NCI-H69 (cell line): ENCODE measurements around the gene NRP1.
A peak's percentile ranks its signal among the peaks of the same experiment; 100 is the strongest.
"Not testable (repeated sequence)": the region's sequence is repeated elsewhere in the genome, so short reads cannot be mapped to it uniquely, and the experiment has no call there.

Experiments
- DNase-seq: peaks from one replicate; lab custom pipeline; 2025; lab: John Stamatoyannopoulos, UW

NRP1 gene

DNA sequence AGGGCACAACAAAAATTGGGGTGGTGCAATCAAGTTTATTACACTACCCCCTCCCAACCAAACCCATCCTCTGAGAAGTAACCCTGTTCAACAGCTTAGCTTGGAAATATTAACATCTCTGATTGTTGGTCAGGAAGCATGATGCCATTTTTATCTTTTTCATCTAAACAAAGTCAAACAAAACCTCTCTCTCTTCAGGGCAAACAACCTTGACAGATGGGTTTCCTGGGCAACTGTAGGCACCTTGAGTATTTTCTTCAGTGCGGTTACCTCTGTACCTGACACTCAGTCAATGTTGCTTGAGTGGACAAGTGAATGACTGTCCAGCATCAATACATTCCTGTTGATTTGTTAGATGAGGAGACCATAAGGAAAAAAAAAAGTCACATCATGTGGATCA, 183.6 kb downstream of the NRP1 start:
- DNase-seq = no peak

DNA sequence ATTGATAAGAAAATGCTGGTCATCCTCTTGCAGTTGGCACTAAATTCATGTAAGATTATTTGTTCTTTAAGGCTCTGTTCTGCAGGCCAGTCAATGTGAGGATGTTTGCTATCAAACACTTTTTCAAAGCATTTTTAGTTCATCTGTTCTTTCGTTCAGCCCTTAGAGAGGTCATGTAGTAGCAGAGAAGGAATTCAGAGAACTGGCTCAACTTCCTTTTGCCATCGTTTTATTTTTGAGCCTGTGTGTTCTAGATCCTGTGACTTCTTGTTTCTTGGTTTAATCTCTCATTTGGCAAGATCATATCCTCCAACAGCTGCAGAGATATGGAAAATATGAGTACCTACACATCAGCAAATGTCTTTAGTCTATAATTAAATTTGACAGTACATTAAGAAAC, 184.3 kb downstream of the NRP1 start:
- no peak for DNase-seq

DNA sequence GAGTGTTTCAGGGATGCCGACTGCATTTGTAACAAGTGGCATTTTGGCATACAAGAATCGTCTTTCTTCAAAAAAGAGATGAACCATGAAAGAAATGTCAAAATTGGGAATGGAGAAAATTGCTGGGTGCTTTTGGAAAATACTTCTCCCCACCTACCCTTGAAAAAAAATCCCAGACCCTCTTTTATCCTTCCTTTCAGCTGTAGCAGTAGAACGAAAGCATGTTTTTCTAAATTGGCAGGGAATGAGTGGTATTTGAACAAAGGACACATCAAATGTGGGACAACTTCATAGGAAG, 187.5 kb downstream of the NRP1 start:
- DNase-seq = no peak

DNA sequence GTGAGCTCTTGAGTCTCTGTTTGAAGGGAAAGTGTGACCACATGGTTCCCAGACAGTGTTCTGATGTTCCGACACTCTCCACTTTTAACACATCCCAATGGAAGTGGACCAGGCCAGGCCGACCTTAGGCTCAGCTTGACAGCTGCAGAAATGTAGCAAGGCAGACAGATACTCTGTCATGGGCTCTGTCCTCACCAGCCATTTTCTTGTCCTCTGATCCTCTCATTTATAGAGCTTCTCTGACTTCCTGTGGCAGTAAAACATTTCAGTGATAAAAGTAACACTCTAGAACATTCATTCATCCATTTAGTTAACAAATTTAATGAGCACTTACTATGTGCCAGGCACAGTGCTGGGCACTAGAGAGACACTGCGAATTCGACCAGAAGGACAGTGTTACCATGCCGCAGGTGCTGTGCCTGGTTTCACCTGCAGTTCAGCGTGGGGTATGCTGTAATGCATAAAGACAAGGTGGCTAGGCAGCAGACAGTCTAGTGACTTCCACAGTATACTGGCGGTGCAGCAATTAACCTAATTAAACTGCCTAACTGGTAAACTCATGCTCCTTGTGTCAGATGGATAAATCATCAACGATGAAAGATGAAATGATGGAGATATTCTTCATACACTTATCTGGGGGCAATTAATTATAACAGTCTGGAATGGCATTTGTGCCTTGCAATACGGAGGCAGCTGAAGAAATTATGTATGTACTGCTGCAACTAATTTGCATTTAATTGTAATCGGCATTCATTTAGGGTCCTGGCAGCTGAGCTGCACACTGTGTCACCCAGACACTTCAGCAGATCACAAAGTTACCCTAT, 188.1 kb downstream of the NRP1 start:
- DNase-seq = peak; percentile 23

DNA sequence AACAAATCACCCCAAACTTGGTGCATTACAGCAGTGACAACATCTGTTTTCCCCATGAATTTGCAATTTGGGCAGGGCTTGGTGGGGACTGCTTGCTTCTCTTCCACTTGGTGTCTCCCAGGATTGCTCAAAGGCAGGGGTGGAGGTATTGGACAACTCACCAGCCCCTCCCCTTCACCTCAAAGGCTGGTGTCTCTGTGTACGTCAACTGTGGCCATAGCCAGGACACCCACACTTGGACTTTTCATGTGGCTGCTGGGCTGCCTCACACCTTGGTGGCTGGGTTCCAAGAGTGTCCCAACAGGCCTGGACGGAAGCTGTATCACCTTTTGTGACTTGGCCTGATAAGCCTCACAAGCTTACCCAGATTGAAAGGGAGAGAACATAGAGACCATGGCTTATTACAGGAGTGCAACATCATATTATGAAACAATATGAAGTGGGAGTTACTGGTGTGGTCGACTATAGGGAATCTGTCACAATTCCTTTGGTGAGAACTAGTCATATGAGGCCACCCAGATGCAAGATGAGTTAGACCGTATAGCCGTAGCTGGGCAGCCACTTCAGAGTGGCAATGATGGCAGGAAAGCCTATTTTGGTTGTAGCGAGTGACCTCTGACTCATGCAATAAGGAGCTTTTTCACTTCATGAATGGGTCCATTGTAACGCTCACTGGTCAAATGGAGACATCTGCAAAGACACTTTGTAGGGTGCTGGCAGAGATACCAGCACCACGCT, 188.8 kb downstream of the NRP1 start:
- peak; percentile 22 for DNase-seq

DNA sequence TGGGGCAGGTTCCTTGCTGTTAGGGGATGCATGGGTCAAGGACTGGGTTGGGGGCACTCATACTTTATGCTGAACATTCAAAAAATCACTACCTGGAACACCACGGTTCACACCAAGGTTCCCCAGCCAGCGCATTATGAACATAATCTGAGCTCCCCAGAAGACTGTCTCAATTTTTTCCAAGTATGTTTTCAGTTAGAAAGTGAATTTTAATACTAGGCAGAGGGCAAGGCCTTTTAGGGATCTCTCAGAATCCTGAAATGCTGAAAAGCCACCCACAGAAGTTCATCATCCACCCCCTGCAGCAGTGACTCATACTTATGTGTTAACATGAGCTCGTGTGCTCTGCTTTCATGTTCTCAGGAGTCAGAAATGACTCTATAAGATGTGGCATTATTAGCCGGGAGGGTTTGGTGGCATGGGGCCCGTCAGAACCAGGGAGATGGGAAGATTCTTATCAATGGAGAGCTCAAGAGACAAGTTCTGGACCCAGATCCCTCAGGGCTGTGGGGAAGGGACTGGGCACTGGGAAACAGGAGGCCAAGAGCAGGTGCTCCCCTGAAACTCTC, 191.2 kb downstream of the NRP1 start:
- DNase-seq = no peak

DNA sequence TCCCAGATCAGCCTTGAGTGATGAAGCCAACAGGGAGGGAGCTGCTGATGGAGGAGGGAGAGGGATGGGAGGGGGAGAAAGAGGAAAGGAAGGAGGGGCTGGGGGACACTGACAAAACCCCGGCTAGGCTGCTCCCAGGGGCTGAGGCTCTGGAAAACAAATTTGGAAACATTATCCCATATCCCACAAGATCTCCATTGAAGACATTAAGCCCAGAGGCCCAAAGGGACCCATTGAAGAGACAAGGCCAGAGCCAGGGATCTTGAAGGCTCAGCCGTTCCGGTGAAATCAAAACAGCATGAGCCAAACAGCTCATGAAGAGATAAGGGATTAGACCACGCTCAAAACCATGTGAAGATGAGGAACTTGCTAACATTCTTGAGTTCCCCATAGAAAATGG, 192.2 kb downstream of the NRP1 start:
- DNase-seq = no peak

DNA sequence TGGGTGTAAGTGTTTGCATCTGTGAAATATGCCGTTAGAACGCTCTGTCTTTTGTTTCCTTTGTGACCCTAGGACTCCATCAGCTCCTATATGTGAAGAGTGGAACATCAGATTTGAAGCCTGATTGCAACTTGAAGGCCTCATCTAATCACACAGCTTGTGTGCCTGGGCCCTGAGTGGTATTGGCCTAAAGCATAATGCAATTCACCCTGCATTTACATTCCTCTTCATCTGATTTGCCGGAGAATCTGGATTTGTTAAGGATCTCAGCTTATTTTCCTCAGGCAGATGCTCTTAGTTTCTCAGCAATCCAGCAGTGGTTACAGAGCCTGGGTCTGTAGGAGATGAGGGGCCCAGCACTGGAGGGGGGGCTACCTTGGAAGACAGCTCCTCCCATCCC, 193.2 kb downstream of the NRP1 start:
- DNase-seq = no peak

DNA sequence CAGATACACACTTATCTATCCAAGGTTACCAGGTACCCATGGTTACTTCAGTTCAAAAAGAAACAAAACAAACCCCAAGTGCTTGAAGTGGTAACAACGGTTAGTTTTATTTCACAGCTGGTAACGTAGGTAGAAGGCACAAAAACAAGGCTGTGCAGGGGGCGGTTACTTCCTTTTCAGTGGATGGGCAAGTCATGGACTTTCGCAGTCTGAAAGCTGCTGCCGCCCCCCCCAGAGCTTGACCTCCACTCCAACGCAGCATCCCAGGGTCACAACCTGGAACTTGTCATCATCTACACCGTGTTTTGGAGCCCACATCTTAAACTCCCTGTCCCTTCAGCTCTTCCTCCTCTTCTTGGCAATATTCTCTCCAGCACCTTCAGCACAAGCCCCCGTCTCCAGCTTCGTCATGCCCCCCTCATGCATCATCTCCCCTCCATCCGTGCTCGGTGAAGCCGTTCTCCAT, 195.3 kb downstream of the NRP1 start:
- DNase-seq = no peak

DNA sequence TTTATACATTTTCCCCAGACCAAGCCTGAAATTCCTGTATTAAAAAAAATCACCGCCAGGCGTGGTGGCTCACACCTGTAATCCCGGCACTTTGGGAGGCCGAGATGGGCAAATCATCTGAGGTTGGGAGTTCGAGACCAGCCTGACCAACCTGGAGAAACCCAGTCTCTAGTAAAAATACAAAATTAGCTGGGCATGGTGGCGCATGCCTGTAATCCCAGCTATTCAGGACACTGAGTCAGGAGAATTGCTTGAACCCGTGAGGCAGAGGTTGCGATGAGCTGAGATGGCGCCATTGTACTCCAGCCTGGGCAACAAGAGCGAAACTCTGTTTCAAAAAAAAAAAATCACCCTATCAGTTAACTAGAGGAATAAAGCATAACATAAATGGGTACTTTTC, 195.8 kb downstream of the NRP1 start:
- not testable (repeated sequence) for DNase-seq

DNA sequence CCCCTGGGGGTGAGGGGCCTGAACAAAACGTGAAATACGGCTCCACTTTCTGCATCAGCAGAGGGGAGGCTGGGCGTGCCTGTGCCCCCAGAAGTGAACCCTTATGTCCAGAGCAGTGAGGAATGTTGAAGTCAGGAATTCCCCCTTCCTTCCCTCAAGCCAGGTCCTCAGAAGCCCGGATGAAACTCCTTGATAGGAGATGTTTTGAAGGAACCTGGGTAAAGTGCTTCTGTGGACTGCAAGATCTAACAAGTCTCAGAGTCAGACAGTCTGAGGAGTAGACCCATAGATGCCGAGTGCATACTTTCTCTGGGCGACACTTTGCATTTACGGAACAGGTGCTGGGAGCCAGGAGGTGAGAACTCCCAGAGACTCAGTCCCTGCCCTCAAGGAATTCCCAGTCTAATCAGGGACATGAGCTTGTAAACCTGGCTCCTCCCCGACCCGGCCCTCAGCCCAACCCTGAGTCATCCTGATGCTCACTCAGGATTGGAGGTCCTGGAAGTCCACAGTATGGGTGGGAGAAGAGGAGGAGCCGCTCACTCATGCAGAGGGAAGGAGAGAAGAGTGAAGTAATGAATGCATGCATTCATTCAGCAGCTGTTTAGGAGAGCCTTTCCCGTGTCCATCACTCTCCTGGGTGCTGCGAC, 197.0 kb downstream of the NRP1 start:
- DNase-seq = no peak

DNA sequence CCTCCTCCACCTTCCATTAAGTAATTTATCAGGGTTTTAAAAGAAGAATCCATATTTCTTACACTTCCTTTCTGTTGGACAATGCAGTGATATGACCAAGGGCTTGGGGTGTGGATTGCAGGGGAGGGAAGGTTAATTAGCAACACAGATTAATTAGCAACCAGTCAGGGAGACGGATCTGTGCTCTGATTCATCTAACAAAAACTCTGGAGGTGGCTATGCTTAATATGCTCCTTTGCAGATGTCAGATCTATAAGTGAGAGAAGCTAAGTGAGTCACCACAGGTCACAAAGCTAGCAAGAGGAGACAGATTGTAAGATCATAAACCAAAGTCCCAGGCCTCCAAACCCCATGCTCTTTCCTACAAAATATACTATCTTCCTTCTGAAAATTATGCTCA, 197.7 kb downstream of the NRP1 start:
- peak; percentile 7 for DNase-seq

DNA sequence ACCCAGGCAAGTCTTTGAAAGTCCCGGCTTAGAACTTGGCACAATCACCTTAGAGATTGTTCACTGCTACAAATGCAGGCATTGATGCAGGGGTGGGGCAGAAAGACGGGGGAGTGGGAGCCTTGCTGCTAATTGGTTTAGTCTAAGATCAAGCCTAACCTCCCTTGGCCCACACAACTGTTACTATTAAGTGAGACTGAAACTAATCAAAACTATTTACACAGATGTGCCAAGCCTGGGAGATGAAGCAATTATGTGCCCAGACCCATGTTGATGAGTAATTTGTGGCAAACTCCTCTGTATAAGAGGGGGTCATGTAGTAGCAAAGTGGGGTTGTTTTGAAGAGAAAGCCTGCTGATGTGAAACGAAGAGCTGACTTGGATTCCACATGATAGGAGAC, 198.2 kb downstream of the NRP1 start:
- DNase-seq = peak; percentile 5

DNA sequence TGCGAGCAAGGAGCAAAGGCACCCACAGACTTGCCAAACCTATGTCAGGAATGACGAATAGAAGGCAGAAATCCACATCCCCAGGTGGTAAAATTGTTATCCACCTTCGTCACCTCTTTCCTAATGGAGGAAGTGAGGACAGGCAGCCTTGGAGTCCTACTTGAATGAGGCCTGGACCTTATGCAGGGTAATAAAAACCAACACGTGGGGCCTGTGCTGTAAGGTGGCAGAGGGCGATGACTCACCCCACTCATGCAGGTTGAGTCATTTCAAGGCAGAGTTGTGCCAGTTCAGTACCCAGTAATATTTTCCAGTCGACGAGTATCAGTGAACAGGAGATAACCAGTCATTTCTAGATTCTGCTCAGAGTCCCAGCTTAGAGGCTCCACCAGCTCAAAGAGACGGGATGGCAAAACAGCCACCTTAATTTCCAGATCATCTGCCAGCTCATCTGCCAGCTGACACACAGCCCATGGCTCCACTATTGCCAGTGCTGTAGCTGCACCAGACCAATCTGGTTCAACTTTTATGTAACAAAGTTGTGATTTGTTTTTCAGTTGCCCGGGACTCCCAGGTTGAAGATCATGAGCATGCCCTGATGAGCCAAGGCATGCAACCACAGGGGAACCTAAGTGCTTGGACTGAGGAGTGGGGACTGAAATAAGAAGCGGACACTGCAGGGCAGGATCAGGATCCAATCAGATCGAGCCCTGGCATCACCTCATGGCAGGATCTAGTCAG, 200.3 kb downstream of the NRP1 start:
- DNase-seq = peak; percentile 50

DNA sequence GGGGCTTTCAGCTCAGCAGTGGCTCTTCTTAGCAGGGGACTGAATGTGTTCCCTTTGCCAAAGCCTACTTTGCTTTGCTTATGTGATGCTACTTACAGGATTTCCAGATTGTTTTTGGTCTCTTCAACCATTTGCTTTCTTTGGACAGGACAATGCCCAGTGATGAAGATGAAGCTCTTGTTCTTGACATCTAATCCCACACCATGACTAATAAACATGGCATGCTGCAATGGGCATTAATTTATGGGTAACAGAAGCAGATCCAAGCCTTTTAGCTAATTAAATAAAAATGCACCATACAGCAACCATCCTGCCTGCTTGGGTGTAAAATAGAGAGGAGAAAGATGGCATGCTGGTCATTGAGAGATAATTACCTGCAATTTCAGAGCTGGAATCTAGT, 200.9 kb downstream of the NRP1 start:
- no peak for DNase-seq

DNA sequence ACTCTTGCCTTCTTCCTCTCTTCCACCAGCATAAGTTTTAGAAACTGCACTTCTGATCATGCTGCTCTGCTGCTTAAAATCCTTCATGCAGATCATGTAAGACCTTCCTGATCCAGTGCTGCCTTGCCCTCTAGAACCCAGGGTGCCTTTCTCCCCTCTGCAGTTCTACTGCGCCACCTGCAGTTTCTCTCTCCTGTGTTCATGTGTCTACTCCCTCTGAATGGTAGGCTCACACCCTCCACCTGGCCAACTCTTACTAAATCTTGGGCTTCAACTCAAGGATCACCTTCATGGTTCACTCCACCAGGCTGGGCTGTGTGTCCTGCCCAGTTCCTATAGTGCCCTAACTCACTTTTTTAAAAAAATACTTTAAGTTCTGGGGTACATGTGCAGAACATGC, 201.8 kb downstream of the NRP1 start:
- DNase-seq = peak; percentile 4

DNA sequence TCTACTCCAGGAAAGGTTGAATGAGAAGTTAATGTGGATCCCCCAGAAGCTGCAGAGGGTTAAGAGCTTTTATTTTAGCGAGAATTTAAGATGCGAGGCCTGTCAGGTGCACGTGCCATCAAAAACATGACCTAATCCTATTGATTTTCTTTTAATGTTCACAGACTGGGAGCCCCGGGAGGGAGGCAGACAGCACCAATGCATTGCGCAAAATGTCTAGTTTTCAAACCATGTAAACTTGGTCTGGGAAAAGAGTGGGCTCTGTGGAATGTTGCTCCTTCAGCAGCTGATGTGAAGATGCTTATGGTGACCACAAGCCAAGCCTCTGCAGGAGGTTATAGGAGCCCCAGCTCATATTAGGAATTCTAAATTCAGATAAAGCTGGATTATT, 204.5 kb downstream of the NRP1 start:
- DNase-seq = no peak

DNA sequence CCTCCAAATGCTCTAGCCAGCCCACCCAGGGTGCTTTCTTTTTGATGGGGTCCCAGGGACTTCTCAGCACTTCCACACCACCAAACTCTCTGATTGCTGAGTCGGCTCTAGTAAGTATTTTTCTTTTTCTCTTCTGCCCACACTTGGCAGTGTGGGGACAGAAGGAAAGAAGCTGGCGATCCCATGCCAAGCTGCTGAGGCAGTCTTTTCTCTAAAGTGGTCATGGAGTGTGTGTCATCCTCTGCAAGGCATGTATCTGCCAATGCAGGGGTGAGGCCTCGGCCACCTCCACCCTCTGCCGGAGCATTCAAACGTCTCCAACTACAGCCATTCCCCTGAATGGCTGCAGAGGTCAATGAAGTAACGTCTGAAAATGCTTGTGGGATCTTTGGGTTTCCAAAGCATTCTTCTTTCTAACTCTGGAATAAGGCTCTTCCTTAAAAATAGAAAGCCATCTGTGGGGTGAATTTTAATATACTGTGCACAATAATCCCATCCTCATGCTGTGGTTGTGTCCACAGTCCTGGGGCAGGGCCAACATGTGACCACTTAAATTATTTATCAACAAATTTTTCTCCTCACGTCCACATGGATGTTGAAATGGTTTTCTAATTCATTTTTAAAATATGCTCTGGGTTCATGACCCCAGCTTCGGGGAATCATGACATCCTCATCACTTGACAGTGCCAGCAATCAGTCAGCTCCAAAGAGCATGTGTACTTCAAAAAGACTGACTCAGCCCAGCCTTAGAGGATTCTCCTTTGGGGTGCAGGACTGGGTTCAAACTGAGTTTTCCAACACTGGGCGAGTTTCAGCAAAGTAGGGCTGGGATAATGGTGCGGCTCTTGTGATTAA, 205.1 kb downstream of the NRP1 start:
- DNase-seq = no peak

DNA sequence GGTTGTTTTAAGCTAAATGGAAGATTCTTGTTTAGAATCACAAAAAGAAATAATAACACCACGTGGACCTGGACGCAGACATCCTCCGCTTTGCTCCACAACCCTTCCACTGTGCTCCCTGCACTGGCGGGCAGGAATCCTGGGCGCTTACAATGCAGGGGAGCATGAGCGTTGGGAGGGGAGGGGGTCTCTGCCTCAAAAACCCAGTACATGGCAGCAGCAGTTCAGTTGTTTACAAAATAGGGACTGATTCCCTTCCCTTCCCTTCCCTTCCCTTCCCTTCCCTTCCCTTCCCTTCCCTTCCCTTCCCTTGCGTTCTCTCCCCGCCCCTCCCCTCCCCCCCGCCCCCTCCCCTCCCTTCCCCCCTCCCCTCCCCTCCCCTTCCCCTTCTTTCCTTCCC, 206.8 kb downstream of the NRP1 start:
- DNase-seq = no peak
